ENCODE measurements around the gene IER5L. TPM values are rescaled to one million over a fixed set of nuclear protein-coding genes. Genes with fewer than 3 reads are reported as not detected.

The IER5L gene
- total RNA-seq, 8 experiments from 2014 or later = 2.1 to 24.8 (median 13.9) TPM

GRCh38 chr9:129184596-129185122 is 6.6 kb upstream of the IER5L start:
- H3K4me1 ChIP-seq (replicated peaks in 1 of 2) = peaks cover 9 to 16% of the 10 kb centered on the region in 2 donors
- peak in 3 of 8 experiments; percentile 18 to 24 (median 20) for ATAC-seq (replicated peaks in 6 of 8)
- H3K4me3 ChIP-seq = no peak overlapping the region
- in situ Hi-C loops (cut with MboI; ENCODE audit: low pct_unique_long_range_greater_than_20kb in 2 of 9, low sequenced_read_pairs in 9 of 9, unreplicated experiment in 9 of 9) = loop anchor here in 1 of 9 experiments (25.0 kb wide), 1 partner anchor 153 kb away; no protein-coding TSS in a partner anchor
- WGBS, 10 experiments = 40 to 100% (median 67%) methylated on average over 1 to 8 of the region's 9 CpGs; no CpG with 5 or more reads in 4 of the 10 experiments
- peak overlapping the region; percentile 3 to 41 for H3K27ac ChIP-seq

GRCh38 chr9:129184219-129184524 is 6.1 kb upstream of the IER5L start:
- peaks cover 10 to 20% of the 10 kb centered on the region in 2 donors for H3K4me1 ChIP-seq (replicated peaks in 1 of 2)
- in situ Hi-C loops (cut with MboI; ENCODE audit: low pct_unique_long_range_greater_than_20kb in 2 of 9, low sequenced_read_pairs in 9 of 9, unreplicated experiment in 9 of 9) = loop anchor here in 1 of 9 experiments (25.0 kb wide), 1 partner anchor 153 kb away; no protein-coding TSS in a partner anchor
- 20 to 92% (median 60%) methylated on average over 1 to 5 of the region's 7 CpGs; no CpG with 5 or more reads in 3 of the 10 experiments for WGBS, 10 experiments
- peak in 2 of 8 experiments; percentile 53 to 73 for ATAC-seq (replicated peaks in 6 of 8)
- H3K27ac ChIP-seq = peak overlapping the region in 1 of 2 donors; percentile 41
- no peak overlapping the region for H3K4me3 ChIP-seq

GRCh38 chr9:129183495-129184218 is 5.6 kb upstream of the IER5L start:
- Histone ChIP-seq H3K4me3 (no peak overlapping the region), H3K27ac (peak overlapping the region in 1 of 2 donors; percentile 41), H3K4me1 (replicated peaks in 1 of 2) (peaks cover 12 to 24% of the 10 kb centered on the region in 2 donors)
- in situ Hi-C loops (cut with MboI; ENCODE audit: low pct_unique_long_range_greater_than_20kb in 2 of 9, low sequenced_read_pairs in 9 of 9, unreplicated experiment in 9 of 9) = loop anchor here in 1 of 9 experiments (25.0 kb wide), 1 partner anchor 154 kb away; no protein-coding TSS in a partner anchor
- peak in 6 of 8 experiments; percentile 18 to 77 (median 62) for ATAC-seq (replicated peaks in 6 of 8)
- WGBS, 10 experiments = 20 to 67% (median 51%) methylated on average over 1 to 4 of the region's 6 CpGs; no CpG with 5 or more reads in 5 of the 10 experiments

- H3K27ac ChIP-seq = no peak overlapping the region
- no peak overlapping the region for H3K4me3 ChIP-seq
- peak in 2 of 8 experiments; percentile 7 to 19 for ATAC-seq (replicated peaks in 6 of 8)
- 40 to 95% (median 58%) methylated on average over 1 to 5 of the region's 20 CpGs; no CpG with 5 or more reads in 4 of the 10 experiments for WGBS, 10 experiments
- peaks cover 12 to 26% of the 10 kb centered on the region in 2 donors for H3K4me1 ChIP-seq (replicated peaks in 1 of 2)
- in situ Hi-C loops (cut with MboI; ENCODE audit: low pct_unique_long_range_greater_than_20kb in 2 of 9, low sequenced_read_pairs in 9 of 9, unreplicated experiment in 9 of 9) = loop anchor here in 1 of 9 experiments (25.0 kb wide), 1 partner anchor 154 kb away; no protein-coding TSS in a partner anchor
These were observed 4.8 kb upstream of the IER5L start for GRCh38 chr9:129182625-129183494.

- ATAC-seq (replicated peaks in 6 of 8) = no peak
- Histone ChIP-seq H3K27ac (no peak overlapping the region), H3K4me3 (no peak overlapping the region), H3K4me1 (replicated peaks in 1 of 2) (peaks cover 12 to 26% of the 10 kb centered on the region in 2 donors)
- 50 to 100% (median 72%) methylated on average over 1 to 4 of the region's 4 CpGs; no CpG with 5 or more reads in 3 of the 10 experiments for WGBS, 10 experiments
- in situ Hi-C loops (cut with MboI; ENCODE audit: low pct_unique_long_range_greater_than_20kb in 2 of 9, low sequenced_read_pairs in 9 of 9, unreplicated experiment in 9 of 9) = loop anchor here in 1 of 9 experiments (25.0 kb wide), 1 partner anchor 155 kb away; no protein-coding TSS in a partner anchor
These were observed 4.1 kb upstream of the IER5L start for GRCh38 chr9:129182122-129182521.

GRCh38 chr9:129181246-129181645 is 3.2 kb upstream of the IER5L start:
- in situ Hi-C loops (cut with MboI; ENCODE audit: low pct_unique_long_range_greater_than_20kb in 2 of 9, low sequenced_read_pairs in 9 of 9, unreplicated experiment in 9 of 9) = loop anchor here in 1 of 9 experiments (25.0 kb wide), 1 partner anchor 156 kb away; no protein-coding TSS in a partner anchor
- no peak for ATAC-seq (replicated peaks in 6 of 8)

GRCh38 chr9:129178568-129179382 is 714 bp upstream of the IER5L start:
- Histone ChIP-seq H3K27ac (peak overlapping the region in 1 of 2 donors; percentile 14), H3K4me3 (peak overlapping the region; percentile 68 to 78 (median 73)), H3K4me1 (replicated peaks in 1 of 2) (peaks cover 5 to 16% of the 10 kb centered on the region in 2 donors)
- peak in 2 of 8 experiments; percentile 4 to 10 for ATAC-seq (replicated peaks in 6 of 8)
- in situ Hi-C loops (cut with MboI; ENCODE audit: low pct_unique_long_range_greater_than_20kb in 2 of 9, low sequenced_read_pairs in 9 of 9, unreplicated experiment in 9 of 9) = loop anchor here in 2 of 9 experiments (10.0 to 25.0 kb wide), 2 partner anchors 159 to 426 kb away; no protein-coding TSS in a partner anchor
- WGBS, 10 experiments = 0 to 40% (median 22%) methylated on average over 1 to 13 of the region's 45 CpGs; no CpG with 5 or more reads in 2 of the 10 experiments

More at GRCh38 chr9:129181246-129181645, 3.2 kb upstream of the IER5L start:
- peaks cover 12 to 26% of the 10 kb centered on the region in 2 donors for H3K4me1 ChIP-seq (replicated peaks in 1 of 2)
- H3K27ac ChIP-seq = no peak overlapping the region
- WGBS, 10 experiments = 0 to 96% (median 68%) methylated on average over 1 to 4 of the region's 5 CpGs; no CpG with 5 or more reads in 6 of the 10 experiments
- no peak overlapping the region for H3K4me3 ChIP-seq

GRCh38 chr9:129177443-129177790 is 644 bp downstream of the IER5L start:
- no CpG with 5 or more reads among the region's 56 CpGs for WGBS, 10 experiments
- peak overlapping the region; percentile 81 for H3K27ac ChIP-seq
- peak in 7 of 8 experiments; percentile 0 to 25 (median 1) for ATAC-seq (replicated peaks in 6 of 8)
- H3K4me1 ChIP-seq (replicated peaks in 1 of 2) = peaks cover 18 to 26% of the 10 kb centered on the region in 2 donors
- in situ Hi-C loops (cut with MboI; ENCODE audit: low pct_unique_long_range_greater_than_20kb in 2 of 9, low sequenced_read_pairs in 9 of 9, unreplicated experiment in 9 of 9) = loop anchor here in 2 of 9 experiments (10.0 to 25.0 kb wide), 2 partner anchors 160 to 427 kb away; no protein-coding TSS in a partner anchor
- H3K4me3 ChIP-seq = peak overlapping the region; percentile 68 to 78 (median 73)

GRCh38 chr9:129176701-129177442 is 1.2 kb downstream of the IER5L start:
- Histone ChIP-seq H3K4me3 (peak overlapping the region; percentile 68 to 78 (median 73)), H3K4me1 (replicated peaks in 1 of 2) (peaks cover 19 to 26% of the 10 kb centered on the region in 2 donors), H3K27ac (peak overlapping the region; percentile 81)
- ATAC-seq (replicated peaks in 6 of 8) = peak in 2 of 8 experiments; percentile 0 to 2
- in situ Hi-C loops (cut with MboI; ENCODE audit: low pct_unique_long_range_greater_than_20kb in 2 of 9, low sequenced_read_pairs in 9 of 9, unreplicated experiment in 9 of 9) = loop anchor here in 2 of 9 experiments (10.0 to 25.0 kb wide), 2 partner anchors 160 to 428 kb away; no protein-coding TSS in a partner anchor
- 0% methylated on average over 3 to 7 of the region's 80 CpGs; no CpG with 5 or more reads in 8 of the 10 experiments for WGBS, 10 experiments

GRCh38 chr9:129175825-129176633 is 2.0 kb downstream of the IER5L start:
- peak overlapping the region; percentile 81 to 92 for H3K27ac ChIP-seq
- peak overlapping the region; percentile 68 to 78 (median 73) for H3K4me3 ChIP-seq
- in situ Hi-C loops (cut with MboI; ENCODE audit: low pct_unique_long_range_greater_than_20kb in 2 of 9, low sequenced_read_pairs in 9 of 9, unreplicated experiment in 9 of 9) = loop anchor here in 2 of 9 experiments (10.0 to 25.0 kb wide), 2 partner anchors 161 to 429 kb away; no protein-coding TSS in a partner anchor
- H3K4me1 ChIP-seq (replicated peaks in 1 of 2) = peaks cover 19 to 26% of the 10 kb centered on the region in 2 donors
- ATAC-seq (replicated peaks in 6 of 8) = peak in 7 of 8 experiments; percentile 0 to 4 (median 2)
- 0 to 2% (median 0%) methylated on average over 1 to 18 of the region's 47 CpGs; no CpG with 5 or more reads in 3 of the 10 experiments for WGBS, 10 experiments

All from motor neuron (in vitro differentiated cells).